Measurements from ENCODE around the gene ASPRV1. TPM values are rescaled to one million over a fixed set of nuclear protein-coding genes. Genes with fewer than 3 reads are reported as not detected.
"Not testable (repeated sequence)": the region's sequence is repeated elsewhere in the genome, so short reads cannot be mapped to it uniquely, and the experiment has no call there.

The ASPRV1 gene
- total RNA-seq, 2 experiments from 2014 or later = 0.41 to 0.59 TPM

- no peaks in the 10 kb centered on the region for H3K9me3 Mint-ChIP-seq
- no peaks in the 10 kb centered on the region for H3K36me3 Mint-ChIP-seq (ENCODE audit: low read depth)
- no peaks in the 10 kb centered on the region for H3K27me3 Mint-ChIP-seq (ENCODE audit: low read depth)
- no peak overlapping the region for H3K4me3 Mint-ChIP-seq
- no peak overlapping the region for H3K27ac Mint-ChIP-seq
- intact Hi-C loops (cut with micrococcal nuclease) = no loop called here
- DNase-seq = no peak
- CTCF ChIA-PET = interaction anchor here (1.4 kb wide), 1 partner anchor 29 kb away, joined by 3 read pairs; no protein-coding TSS in a partner anchor
- peaks cover 2% of the 10 kb centered on the region for H3K4me1 Mint-ChIP-seq (ENCODE audit: low read depth)
Measured at GRCh38 chr2:69952336-69953115, 8.9 kb downstream of the ASPRV1 start.

DNA sequence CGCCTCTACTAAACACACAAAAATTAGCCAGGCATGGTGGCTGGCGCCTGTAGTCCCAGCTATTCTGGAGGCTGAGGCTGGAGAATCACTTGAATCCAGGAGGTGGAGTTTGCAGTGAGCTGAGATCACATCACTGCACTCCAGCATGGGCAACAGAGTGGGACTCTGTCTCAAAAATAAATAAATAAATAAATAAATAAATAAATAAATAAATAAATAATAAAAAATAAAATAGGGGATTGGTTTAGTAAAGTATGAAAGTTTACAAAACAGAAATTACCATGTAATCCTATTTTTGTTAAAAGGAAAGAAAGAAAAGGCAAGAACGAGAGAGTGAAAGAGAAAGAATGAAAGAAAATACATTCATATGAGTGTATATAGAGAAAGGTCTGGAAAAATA lies 10.8 kb downstream of the ASPRV1 start:
- CTCF ChIA-PET; H3K27me3 Mint-ChIP-seq (ENCODE audit: low read depth); intact Hi-C loops (cut with micrococcal nuclease); DNase-seq; H3K4me3 Mint-ChIP-seq; H3K36me3 Mint-ChIP-seq (ENCODE audit: low read depth); H3K9me3 Mint-ChIP-seq; H3K27ac Mint-ChIP-seq: not testable (repeated sequence)
- peaks cover 20% of the 10 kb centered on the region for H3K4me1 Mint-ChIP-seq (ENCODE audit: low read depth)

GRCh38 chr2:69950241-69950640 lies 11.2 kb downstream of the ASPRV1 start:
- CTCF ChIA-PET = no interaction called here
- H3K4me1 Mint-ChIP-seq (ENCODE audit: low read depth) = peaks cover 25% of the 10 kb centered on the region
- H3K27ac Mint-ChIP-seq = no peak overlapping the region
- no peaks in the 10 kb centered on the region for H3K27me3 Mint-ChIP-seq (ENCODE audit: low read depth)
- no peak for DNase-seq
- intact Hi-C loops (cut with micrococcal nuclease) = no loop called here
- H3K4me3 Mint-ChIP-seq = no peak overlapping the region
- no peaks in the 10 kb centered on the region for H3K36me3 Mint-ChIP-seq (ENCODE audit: low read depth)
- H3K9me3 Mint-ChIP-seq = no peaks in the 10 kb centered on the region

DNA sequence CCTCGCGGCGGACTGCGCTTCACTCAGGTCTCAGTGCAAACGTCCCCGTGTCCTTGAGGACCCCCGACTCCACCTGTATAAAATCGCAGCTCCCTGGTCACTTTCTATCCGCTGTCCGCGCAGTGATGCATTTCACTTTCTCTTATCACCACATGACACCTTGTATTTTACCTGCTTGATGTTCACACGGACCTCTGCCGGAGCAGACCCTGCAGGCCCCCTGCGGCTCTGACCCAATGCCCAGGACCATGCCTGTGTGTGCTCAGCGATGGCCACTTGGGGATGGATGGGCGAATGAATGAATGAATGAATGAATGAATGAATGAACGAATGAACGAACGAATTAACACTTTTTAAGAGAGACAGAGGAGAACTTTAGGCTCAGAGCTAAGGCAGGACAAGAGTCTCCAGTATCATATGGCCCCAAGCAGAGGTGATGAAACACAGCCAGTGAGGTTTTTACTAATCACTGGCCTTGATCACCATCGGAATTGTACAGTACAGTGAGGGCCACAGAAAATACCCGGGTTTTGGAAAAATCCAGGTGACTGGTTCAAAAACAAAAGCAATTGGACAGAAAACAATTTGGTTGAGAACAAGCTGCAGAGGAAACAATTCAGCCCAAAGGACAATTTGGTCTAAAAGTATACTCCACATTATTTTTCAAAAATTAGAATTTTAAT lies 12.3 kb downstream of the ASPRV1 start:
- Mint-ChIP-seq H3K36me3 (ENCODE audit: low read depth) (no peaks in the 10 kb centered on the region), H3K4me3 (no peak overlapping the region), H3K9me3 (no peaks in the 10 kb centered on the region), H3K4me1 (ENCODE audit: low read depth) (peaks cover 25% of the 10 kb centered on the region), H3K27ac (no peak overlapping the region), H3K27me3 (ENCODE audit: low read depth) (no peaks in the 10 kb centered on the region)
- intact Hi-C loops (cut with micrococcal nuclease) = no loop called here
- no peak for DNase-seq
- CTCF ChIA-PET = no interaction called here

DNA sequence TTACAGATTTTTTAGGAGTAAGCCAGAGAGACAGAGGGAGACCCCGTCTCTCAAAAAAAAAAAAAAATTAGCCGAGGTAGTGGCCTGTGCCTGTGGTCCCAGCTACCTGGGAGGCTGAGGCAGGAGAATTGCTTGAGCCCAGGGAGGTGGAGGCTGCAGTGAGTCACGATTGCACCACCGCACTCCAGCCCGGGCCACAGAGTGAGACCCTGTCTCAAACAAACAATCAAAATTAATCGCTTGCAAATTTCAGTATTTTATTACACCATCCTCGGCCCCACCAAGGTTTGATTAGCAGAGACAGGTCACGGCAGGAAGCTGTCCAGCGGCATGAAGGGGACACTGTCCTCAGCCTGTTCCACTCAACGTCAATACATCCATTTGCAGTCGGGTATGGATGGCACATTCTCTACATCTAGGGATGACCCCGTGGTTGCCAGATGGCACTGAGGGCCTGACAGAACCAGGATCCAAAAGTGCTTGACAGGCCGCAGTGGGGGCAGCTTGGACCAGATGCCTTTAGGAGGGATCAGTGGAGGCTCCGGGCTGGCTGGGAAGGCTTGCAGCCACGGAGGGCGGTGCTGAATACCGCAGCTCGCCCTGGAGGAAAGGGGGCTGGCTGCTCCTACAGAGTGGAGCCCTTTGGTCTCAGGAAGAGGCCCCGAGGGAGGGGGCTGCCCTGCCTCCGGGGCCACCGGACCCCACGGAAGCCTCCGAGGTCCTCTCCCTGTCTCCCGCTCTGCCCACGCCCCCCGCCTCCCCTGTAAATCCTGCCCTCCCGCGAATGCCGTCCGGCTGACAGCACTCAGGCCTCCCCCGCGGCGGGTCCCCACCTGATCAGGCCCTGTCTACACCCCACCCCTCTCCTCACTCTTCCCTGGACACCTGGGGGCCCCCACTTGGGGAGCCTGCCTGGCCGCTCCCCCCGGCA lies 13.1 kb downstream of the ASPRV1 start:
- Mint-ChIP-seq H3K27me3 (ENCODE audit: low read depth) (no peaks in the 10 kb centered on the region), H3K4me3 (no peak overlapping the region), H3K9me3 (no peaks in the 10 kb centered on the region), H3K4me1 (ENCODE audit: low read depth) (peaks cover 26% of the 10 kb centered on the region), H3K27ac (no peak overlapping the region), H3K36me3 (ENCODE audit: low read depth) (peaks cover under 1% of the 10 kb centered on the region)
- no peak for DNase-seq
- intact Hi-C loops (cut with micrococcal nuclease) = no loop called here
- CTCF ChIA-PET = no interaction called here

DNA sequence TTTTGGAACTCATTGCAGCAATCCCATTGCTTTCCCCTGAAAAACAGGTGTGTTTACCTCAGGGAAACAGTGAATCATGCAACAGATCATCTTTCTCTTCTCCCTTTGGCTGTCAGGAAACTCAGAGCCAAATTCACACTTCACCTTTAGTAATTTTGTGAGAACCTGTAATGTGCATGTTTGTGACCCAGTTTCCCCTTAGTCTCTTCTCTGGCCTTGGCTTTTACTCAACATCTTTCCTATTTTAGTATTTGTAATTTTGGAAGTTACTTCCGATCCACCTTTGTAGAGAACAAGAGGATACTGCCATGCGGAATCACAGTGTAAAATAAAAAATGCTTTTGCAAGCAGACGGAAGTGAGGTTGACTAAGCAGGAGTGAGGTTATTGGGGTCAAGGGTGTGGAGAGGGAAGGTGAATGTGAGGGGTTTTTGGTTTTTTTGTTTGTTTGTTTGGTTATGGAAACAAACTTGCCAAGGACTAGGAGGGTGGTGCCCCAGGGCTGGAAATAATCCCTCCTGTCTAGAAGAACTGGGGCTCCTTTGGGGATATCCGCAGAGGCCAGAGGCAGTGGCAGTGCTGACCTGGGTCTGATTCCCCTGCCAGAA lies 14.0 kb downstream of the ASPRV1 start:
- Mint-ChIP-seq H3K4me3 (no peak overlapping the region), H3K27ac (peak overlapping the region; percentile 60), H3K9me3 (no peaks in the 10 kb centered on the region), H3K27me3 (ENCODE audit: low read depth) (no peaks in the 10 kb centered on the region), H3K36me3 (ENCODE audit: low read depth) (peaks cover 4% of the 10 kb centered on the region), H3K4me1 (ENCODE audit: low read depth) (peaks cover 28% of the 10 kb centered on the region)
- intact Hi-C loops (cut with micrococcal nuclease) = no loop called here
- DNase-seq = no peak
- CTCF ChIA-PET = no interaction called here

- Mint-ChIP-seq H3K4me1 (ENCODE audit: low read depth) (peaks cover 28% of the 10 kb centered on the region), H3K36me3 (ENCODE audit: low read depth) (peaks cover 4% of the 10 kb centered on the region), H3K4me3 (no peak overlapping the region), H3K9me3 (no peaks in the 10 kb centered on the region), H3K27me3 (ENCODE audit: low read depth) (no peaks in the 10 kb centered on the region), H3K27ac (peak overlapping the region; percentile 60)
- peak; percentile 78 for DNase-seq
- intact Hi-C loops (cut with micrococcal nuclease) = loop anchor here (1.0 kb wide), 3 partner anchors 12 to 123 kb away; no protein-coding TSS in a partner anchor
- CTCF ChIA-PET = interaction anchor here (1.4 kb wide), 1 partner anchor 12 kb away, joined by 5 read pairs; no protein-coding TSS in a partner anchor
Measured at GRCh38 chr2:69946351-69947324, 14.8 kb downstream of the ASPRV1 start.

- H3K4me1 Mint-ChIP-seq (ENCODE audit: low read depth) = peaks cover 28% of the 10 kb centered on the region
- H3K36me3 Mint-ChIP-seq (ENCODE audit: low read depth) = peaks cover 4% of the 10 kb centered on the region
- no peak overlapping the region for H3K4me3 Mint-ChIP-seq
- CTCF ChIA-PET = interaction anchor here (1.4 kb wide), 1 partner anchor 11 kb away, joined by 5 read pairs; no protein-coding TSS in a partner anchor
- H3K27me3 Mint-ChIP-seq (ENCODE audit: low read depth) = no peaks in the 10 kb centered on the region
- H3K27ac Mint-ChIP-seq = no peak overlapping the region
- H3K9me3 Mint-ChIP-seq = no peaks in the 10 kb centered on the region
- no peak for DNase-seq
- intact Hi-C loops (cut with micrococcal nuclease) = loop anchor here (1.0 kb wide), 3 partner anchors 12 to 123 kb away; no protein-coding TSS in a partner anchor
Measured at GRCh38 chr2:69945941-69946340, 15.5 kb downstream of the ASPRV1 start.

DNA sequence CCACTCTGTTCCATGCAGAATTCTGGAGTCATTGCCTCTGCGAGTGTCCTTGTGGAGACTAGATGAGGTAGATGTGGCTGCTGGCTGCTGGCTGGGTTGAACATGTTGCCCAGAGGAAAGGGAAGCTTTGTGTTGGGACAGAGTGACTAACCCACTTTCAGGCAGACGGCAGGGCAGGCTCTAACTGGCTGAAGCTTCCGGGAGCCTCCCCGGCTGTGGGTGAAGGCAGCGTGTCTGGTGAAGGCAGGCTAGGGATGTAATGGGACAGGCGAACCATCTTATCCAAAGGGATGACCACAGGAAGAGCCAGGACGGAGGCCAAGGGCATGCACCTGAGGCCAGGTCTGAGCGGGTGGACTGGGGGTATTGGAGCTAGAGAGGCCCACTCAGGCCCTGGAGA lies 16.0 kb downstream of the ASPRV1 start:
- no peak overlapping the region for H3K4me3 Mint-ChIP-seq
- H3K4me1 Mint-ChIP-seq (ENCODE audit: low read depth) = peaks cover 28% of the 10 kb centered on the region
- H3K27ac Mint-ChIP-seq = no peak overlapping the region
- CTCF ChIA-PET = interaction anchor here (1.4 kb wide), 1 partner anchor 11 kb away, joined by 5 read pairs; no protein-coding TSS in a partner anchor
- intact Hi-C loops (cut with micrococcal nuclease) = no loop called here
- peaks cover 4% of the 10 kb centered on the region for H3K36me3 Mint-ChIP-seq (ENCODE audit: low read depth)
- H3K27me3 Mint-ChIP-seq (ENCODE audit: low read depth) = no peaks in the 10 kb centered on the region
- H3K9me3 Mint-ChIP-seq = no peaks in the 10 kb centered on the region
- DNase-seq = peak; percentile 34

DNA sequence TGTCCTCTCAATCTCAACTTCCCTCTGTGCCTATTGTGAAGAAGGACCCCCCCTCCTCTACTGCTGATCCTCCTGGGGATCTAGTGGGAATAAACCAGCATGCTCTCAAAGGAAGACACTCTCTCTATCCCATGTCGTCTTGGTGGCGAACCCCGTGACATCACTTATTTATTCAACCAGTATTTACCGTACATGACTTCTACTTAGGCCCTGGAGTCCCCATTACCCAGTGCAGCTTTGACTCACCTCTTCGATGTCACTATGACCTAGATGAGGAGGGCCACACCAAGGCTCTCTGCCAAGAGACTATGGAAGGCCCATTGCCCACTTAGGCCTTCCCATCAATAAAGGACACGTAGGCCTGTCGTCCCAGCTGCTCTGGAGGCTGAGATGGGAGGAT lies 16.7 kb downstream of the ASPRV1 start:
- Mint-ChIP-seq H3K27me3 (ENCODE audit: low read depth) (no peaks in the 10 kb centered on the region), H3K27ac (no peak overlapping the region), H3K4me1 (ENCODE audit: low read depth) (peaks cover 28% of the 10 kb centered on the region), H3K4me3 (no peak overlapping the region), H3K36me3 (ENCODE audit: low read depth) (peaks cover 4% of the 10 kb centered on the region), H3K9me3 (no peaks in the 10 kb centered on the region)
- intact Hi-C loops (cut with micrococcal nuclease) = no loop called here
- no peak for DNase-seq
- CTCF ChIA-PET = interaction anchor here (0.6 kb wide), 1 partner anchor 51 kb away, joined by 4 read pairs; no protein-coding TSS in a partner anchor

Data from activated naive CD4-positive, alpha-beta T cell treated with anti-CD3 and anti-CD28 coated beads for 36 hours (primary cell).